ENCODE measurements around the gene SRA1. TPM values are rescaled to one million over a fixed set of nuclear protein-coding genes. Genes with fewer than 3 reads are reported as not detected.

The SRA1 gene
- total and polyA plus RNA-seq, 2 of the 13 experiments (the other 11 are each of a cell fraction or from before 2014, with no cell fraction given) = 14.2 to 32.8 TPM

DNA sequence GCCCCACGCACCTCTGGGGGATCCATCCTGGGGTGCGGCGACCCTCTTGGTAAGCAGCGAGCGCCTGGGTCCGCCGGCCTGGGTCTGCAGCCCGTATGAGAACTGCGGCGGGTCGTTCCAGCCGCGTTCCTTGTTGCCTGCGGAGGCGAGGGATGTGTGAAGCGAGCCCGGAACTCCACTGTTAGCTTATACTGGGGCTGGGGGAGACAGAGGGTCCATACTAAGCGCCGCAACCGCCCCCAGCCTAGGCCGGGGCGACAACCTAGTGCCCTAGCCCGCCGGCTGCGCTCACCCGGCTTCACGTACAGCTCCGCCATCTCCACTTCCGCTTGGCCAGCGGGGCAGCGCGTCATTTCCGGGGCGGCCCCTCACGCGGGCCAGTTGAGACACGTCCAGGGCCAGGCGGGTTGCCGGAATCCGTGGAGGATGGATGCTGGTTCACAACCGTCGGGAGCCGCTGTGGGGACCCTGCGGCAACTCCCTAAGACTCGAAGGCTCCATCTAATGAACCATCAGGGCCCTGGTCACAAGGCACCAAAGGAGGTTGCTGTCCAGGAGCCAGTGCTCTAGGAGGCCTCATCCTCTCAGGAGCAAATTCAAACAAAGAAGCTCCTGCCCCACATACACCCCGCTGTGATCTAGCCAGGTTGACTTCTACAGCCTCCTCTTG, at the start of gene SRA1 (continued):
- TF ChIP-seq ATAD3A (CRISPR knock-in tag; IDR thresholded peaks at IDR 0.05) (0 out of 2 replicates have a peak, but pooled peaks have one; percentile 41), RFXAP (CRISPR knock-in tag; IDR thresholded peaks at IDR 0.05; ENCODE audit: borderline replicate concordance) (no peak), TAF1 (CRISPR knock-in tag; IDR thresholded peaks at IDR 0.05) (peak; percentile 96), DR1 (CRISPR knock-in tag; IDR thresholded peaks at IDR 0.05) (peak; percentile 60; the same call in 1 of the 2 replicates), KDM1A (CRISPR knock-in tag; IDR thresholded peaks at IDR 0.05) (no peak), PCBP2 (optimal IDR thresholded peaks at IDR 0.05; ENCODE audit: low read depth, low read length, poor library complexity, severe bottlenecking) (no peak), DNMT3B (CRISPR knock-in tag; conservative IDR thresholded peaks at IDR 0.05) (no peak), ZNF317 (CRISPR knock-in tag; IDR thresholded peaks at IDR 0.05) (peak; percentile 79), RFXANK (CRISPR knock-in tag; IDR thresholded peaks at IDR 0.05) (0 out of 2 replicates have a peak, but pooled peaks have one; percentile 68), MIXL1 (CRISPR knock-in tag; IDR thresholded peaks at IDR 0.05) (peak; percentile 67; the same call in 1 of the 2 replicates), STAT5B (CRISPR knock-in tag; IDR thresholded peaks at IDR 0.05) (no peak), NR2C2 (CRISPR knock-in tag; IDR thresholded peaks at IDR 0.05; ENCODE audit: borderline replicate concordance) (no peak), CC2D1A (CRISPR knock-in tag; IDR thresholded peaks at IDR 0.05) (0 out of 2 replicates have a peak, but pooled peaks have one; percentile 64), GPN1 (CRISPR knock-in tag; IDR thresholded peaks at IDR 0.05; ENCODE audit: borderline replicate concordance) (0 out of 2 replicates have a peak, but pooled peaks have one; percentile 59), ZNF639 (CRISPR knock-in tag; conservative IDR thresholded peaks at IDR 0.05) (0 out of 2 replicates have a peak, but pooled peaks have one; percentile 71), ZNF556 (CRISPR knock-in tag; IDR thresholded peaks at IDR 0.05; ENCODE audit: borderline replicate concordance) (no peak), DPF2 (CRISPR knock-in tag; IDR thresholded peaks at IDR 0.05; ENCODE audit: borderline replicate concordance, low read depth) (no peak)
- TF ChIP-seq, protein P1, sequence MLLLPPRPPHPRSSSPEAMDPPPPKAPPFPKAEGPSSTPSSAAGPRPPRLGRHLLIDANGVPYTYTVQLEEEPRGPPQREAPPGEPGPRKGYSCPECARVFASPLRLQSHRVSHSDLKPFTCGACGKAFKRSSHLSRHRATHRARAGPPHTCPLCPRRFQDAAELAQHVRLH (CRISPR knock-in tag; IDR thresholded peaks at IDR 0.05; ENCODE audit: borderline replicate concordance, low read depth) = peak; percentile 54
- TF ChIP-seq, protein P2, sequence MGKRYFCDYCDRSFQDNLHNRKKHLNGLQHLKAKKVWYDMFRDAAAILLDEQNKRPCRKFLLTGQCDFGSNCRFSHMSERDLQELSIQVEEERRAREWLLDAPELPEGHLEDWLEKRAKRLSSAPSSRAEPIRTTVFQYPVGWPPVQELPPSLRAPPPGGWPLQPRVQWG (CRISPR knock-in tag; IDR thresholded peaks at IDR 0.05; ENCODE audit: borderline replicate concordance, low read depth) = no peak
- TF ChIP-seq, protein P3, sequence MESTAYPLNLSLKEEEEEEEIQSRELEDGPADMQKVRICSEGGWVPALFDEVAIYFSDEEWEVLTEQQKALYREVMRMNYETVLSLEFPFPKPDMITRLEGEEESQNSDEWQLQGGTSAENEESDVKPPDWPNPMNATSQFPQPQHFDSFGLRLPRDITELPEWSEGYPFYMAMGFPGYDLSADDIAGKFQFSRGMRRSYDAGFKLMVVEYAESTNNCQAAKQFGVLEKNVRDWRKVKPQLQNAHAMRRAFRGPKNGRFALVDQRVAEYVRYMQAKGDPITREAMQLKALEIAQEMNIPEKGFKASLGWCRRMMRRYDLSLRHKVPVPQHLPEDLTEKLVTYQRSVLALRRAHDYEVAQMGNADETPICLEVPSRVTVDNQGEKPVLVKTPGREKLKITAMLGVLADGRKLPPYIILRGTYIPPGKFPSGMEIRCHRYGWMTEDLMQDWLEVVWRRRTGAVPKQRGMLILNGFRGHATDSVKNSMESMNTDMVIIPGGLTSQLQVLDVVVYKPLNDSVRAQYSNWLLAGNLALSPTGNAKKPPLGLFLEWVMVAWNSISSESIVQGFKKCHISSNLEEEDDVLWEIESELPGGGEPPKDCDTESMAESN (CRISPR knock-in tag; conservative IDR thresholded peaks at IDR 0.05) = peak; percentile 98
- TF ChIP-seq, protein P4, sequence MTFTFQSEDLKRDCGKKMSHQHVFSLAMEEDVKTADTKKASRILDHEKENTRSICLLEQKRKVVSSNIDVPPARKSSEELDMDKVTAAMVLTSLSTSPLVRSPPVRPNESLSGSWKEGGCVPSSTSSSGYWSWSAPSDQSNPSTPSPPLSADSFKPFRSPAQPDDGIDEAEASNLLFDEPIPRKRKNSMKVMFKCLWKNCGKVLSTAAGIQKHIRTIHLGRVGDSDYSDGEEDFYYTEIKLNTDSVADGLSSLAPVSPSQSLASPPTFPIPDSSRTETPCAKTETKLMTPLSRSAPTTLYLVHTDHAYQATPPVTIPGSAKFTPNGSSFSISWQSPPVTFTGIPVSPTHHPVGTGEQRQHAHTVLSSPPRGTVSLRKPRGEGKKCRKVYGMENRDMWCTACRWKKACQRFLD (CRISPR knock-in tag; IDR thresholded peaks at IDR 0.05; ENCODE audit: borderline replicate concordance) = no peak
- TF ChIP-seq, protein P5, sequence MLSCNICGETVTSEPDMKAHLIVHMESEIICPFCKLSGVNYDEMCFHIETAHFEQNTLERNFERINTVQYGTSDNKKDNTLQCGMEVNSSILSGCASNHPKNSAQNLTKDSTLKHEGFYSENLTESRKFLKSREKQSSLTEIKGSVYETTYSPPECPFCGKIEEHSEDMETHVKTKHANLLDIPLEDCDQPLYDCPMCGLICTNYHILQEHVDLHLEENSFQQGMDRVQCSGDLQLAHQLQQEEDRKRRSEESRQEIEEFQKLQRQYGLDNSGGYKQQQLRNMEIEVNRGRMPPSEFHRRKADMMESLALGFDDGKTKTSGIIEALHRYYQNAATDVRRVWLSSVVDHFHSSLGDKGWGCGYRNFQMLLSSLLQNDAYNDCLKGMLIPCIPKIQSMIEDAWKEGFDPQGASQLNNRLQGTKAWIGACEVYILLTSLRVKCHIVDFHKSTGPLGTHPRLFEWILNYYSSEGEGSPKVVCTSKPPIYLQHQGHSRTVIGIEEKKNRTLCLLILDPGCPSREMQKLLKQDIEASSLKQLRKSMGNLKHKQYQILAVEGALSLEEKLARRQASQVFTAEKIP (CRISPR knock-in tag; IDR thresholded peaks at IDR 0.05; ENCODE audit: borderline replicate concordance) = no peak

Data from HepG2 (cell line).